Lung (tissue), 12 donors: ENCODE data around the gene SUCLG1. TPM values are rescaled to one million over a fixed set of nuclear protein-coding genes. Genes with fewer than 3 reads are reported as not detected.

Experiments used
- ATAC-seq: fragments of 200-7000 bp; cut with Tn5 transposase; one replicate; pipeline ENCODE4 v1.9.1; 2020; ENCODE audit warnings: moderate number of reproducible peaks; ENCODE audit not compliant: insufficient read depth, low FRiP score
- DNase-seq, 3 donors: peaks; one replicate each; pipeline ENCODE4 v3.0.0-alpha.2; 2013 to 2017
- H3K27ac ChIP-seq, 2 donors: one replicate each; pipeline ENCODE4 v1.5.1; 2013; ENCODE audit warnings: mild to moderate bottlenecking in 2 of 2, moderate library complexity in 2 of 2, control low read depth in 1 of 2, inconsistent platforms in 1 of 2, low read depth in 1 of 2, low read length in 1 of 2
- H3K27me3 ChIP-seq, 3 donors: one replicate each; pipeline ENCODE4 v1.5.1; 2013; ENCODE audit warnings: low read length in 2 of 3; ENCODE audit not compliant: control insufficient read depth in 3 of 3, insufficient read depth in 3 of 3
- H3K36me3 ChIP-seq, 4 donors: one replicate each; pipeline ENCODE4 v1.5.1; 2013; ENCODE audit warnings: low read length in 4 of 4, mild to moderate bottlenecking in 1 of 4, moderate library complexity in 1 of 4; ENCODE audit not compliant: control insufficient read depth in 4 of 4, insufficient read depth in 4 of 4
- H3K4me1 ChIP-seq, 5 donors: one replicate each; pipeline ENCODE4 v1.5.1; 2013; ENCODE audit warnings: low read length in 5 of 5, mild to moderate bottlenecking in 2 of 5, moderate library complexity in 1 of 5; ENCODE audit not compliant: control insufficient read depth in 5 of 5, insufficient read depth in 5 of 5
- H3K4me3 ChIP-seq: one replicate; pipeline ENCODE4 v1.5.1; 2013; ENCODE audit warnings: mild to moderate bottlenecking, control low read depth, moderate library complexity
- H3K9ac ChIP-seq, 2 donors: one replicate each; pipeline ENCODE4 v1.5.1; 2013; ENCODE audit warnings: low read length in 2 of 2, control low read depth in 1 of 2; ENCODE audit not compliant: insufficient read depth in 1 of 2
- H3K9me3 ChIP-seq, 4 donors: one replicate each; pipeline ENCODE4 v1.5.1; 2013; ENCODE audit warnings: low read length in 3 of 4, mild to moderate bottlenecking in 1 of 4, moderate library complexity in 1 of 4; ENCODE audit not compliant: control insufficient read depth in 4 of 4, insufficient read depth in 3 of 4
- WGBS, 2 donors: extraction: QIAGEN DNeasy Blood & Tissue Kit; methylation state at CpG; one replicate each; pipeline ENCODE4 v1.1.7; 2013; 5-methylcytosine and 5-hydroxymethylcytosine counted together
- polyA plus RNA-seq, 2 donors: library from polyadenylated mRNA; stranded (reverse); fragments of 200-250 nt; gene quantifications; one replicate each; pipeline ENCODE4 v1.2.1, GENCODE V29; 2013
- total RNA-seq, 2 donors: library from RNA; depleted of rRNA in 1 of 2; stranded (reverse); fragments of >200 nt in 1 of 2; gene quantifications; one replicate each; pipeline ENCODE4 v1.2.1, GENCODE V29; 2014 to 2021
- TF ChIP-seq, protein P1 (sequence below): IDR thresholded peaks from 2 replicates; pipeline ENCODE4 v1.5.1; 2012; ENCODE audit warnings: mild to moderate bottlenecking; ENCODE audit errors: control extremely low read depth, extremely low read depth
- donor health status: control.
- donor health status: control.
- donor health status: Bipolar disorder and iron deficiency.
- donor health status: healthy.
- donor health status: DM: yes; HTN: yes; CAD: no.

Gene SUCLG1
- total and polyA plus RNA-seq, 4 donors: 56.2 to 87.4 (median 63.9) TPM

DNA sequence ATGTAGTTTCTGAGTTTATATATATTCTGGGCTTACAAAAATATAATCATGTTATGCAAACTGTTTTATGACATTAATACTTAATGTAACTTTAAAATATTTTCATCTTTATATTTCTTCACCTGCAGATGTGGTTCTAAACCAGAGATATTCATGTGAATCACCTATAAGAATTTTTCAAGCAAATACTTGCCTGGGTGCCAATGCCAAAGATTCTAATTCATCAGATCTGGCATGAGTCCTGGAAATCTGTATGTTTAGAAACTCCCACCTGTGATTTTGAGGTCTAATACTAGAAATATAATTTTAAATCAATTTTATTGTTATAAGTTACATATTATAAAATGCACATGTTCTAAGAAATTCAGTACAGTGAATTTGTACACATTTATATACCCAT is 37.3 kb upstream of the SUCLG1 start:
- Histone ChIP-seq H3K4me1 (no peaks in the 10 kb centered on the region), H3K9me3 (no peaks in the 10 kb centered on the region), H3K9ac (no peak overlapping the region), H3K27ac (no peak overlapping the region), H3K4me3 (no peak overlapping the region), H3K36me3 (peaks cover 0 to 2% (median 0%) of the 10 kb centered on the region in 4 donors), H3K27me3 (no peaks in the 10 kb centered on the region)
- TF ChIP-seq, protein P1, sequence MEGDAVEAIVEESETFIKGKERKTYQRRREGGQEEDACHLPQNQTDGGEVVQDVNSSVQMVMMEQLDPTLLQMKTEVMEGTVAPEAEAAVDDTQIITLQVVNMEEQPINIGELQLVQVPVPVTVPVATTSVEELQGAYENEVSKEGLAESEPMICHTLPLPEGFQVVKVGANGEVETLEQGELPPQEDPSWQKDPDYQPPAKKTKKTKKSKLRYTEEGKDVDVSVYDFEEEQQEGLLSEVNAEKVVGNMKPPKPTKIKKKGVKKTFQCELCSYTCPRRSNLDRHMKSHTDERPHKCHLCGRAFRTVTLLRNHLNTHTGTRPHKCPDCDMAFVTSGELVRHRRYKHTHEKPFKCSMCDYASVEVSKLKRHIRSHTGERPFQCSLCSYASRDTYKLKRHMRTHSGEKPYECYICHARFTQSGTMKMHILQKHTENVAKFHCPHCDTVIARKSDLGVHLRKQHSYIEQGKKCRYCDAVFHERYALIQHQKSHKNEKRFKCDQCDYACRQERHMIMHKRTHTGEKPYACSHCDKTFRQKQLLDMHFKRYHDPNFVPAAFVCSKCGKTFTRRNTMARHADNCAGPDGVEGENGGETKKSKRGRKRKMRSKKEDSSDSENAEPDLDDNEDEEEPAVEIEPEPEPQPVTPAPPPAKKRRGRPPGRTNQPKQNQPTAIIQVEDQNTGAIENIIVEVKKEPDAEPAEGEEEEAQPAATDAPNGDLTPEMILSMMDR: no peak
- ATAC-seq (no peak), DNase-seq (no peak)

GRCh38 chr2:84495539-84496146 is 36.6 kb upstream of the SUCLG1 start:
- peak in 2 of 3 donors; percentile 86 to 89 for DNase-seq
- Histone ChIP-seq H3K36me3 (peaks cover 0 to 2% (median 0%) of the 10 kb centered on the region in 4 donors), H3K9ac (no peak overlapping the region), H3K27me3 (no peaks in the 10 kb centered on the region), H3K9me3 (no peaks in the 10 kb centered on the region), H3K27ac (no peak overlapping the region), H3K4me3 (no peak overlapping the region), H3K4me1 (no peaks in the 10 kb centered on the region)
- 25 to 26% methylated on average over 8 of the region's 8 CpGs for WGBS, 2 donors
- peak; percentile 77 for ATAC-seq
- TF ChIP-seq, protein P1: peak; percentile 65

DNA sequence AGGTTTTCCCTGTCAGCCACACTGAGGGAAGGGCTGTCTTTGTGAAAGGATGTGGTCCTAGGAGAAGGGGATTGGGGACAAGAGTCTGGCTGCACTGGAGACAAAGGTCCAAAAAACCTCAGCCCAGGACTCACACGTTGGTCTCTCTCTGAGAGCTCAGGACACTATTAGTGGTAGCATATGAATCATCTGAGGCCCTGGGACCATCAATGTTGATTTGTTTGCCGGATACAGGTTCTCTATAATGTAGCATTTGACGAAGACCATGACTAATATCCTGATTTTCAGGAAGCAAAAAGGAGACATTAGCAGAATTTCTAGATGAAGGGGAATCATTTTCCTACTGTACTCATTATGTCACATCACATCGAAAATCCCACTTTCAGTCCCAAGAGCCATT is 35.0 kb upstream of the SUCLG1 start:
- DNase-seq (no peak), ATAC-seq (no peak)
- Histone ChIP-seq H3K9me3 (no peaks in the 10 kb centered on the region), H3K4me1 (peaks cover 0 to 4% (median 0%) of the 10 kb centered on the region in 5 donors), H3K36me3 (peaks cover 0 to 2% (median 0%) of the 10 kb centered on the region in 4 donors), H3K27ac (no peak overlapping the region), H3K4me3 (no peak overlapping the region), H3K27me3 (no peaks in the 10 kb centered on the region), H3K9ac (no peak overlapping the region)
- WGBS, 2 donors: 73 to 91% methylated on average over 4 of the region's 4 CpGs
- TF ChIP-seq, protein P1: no peak

GRCh38 chr2:84493514-84493913 is 34.4 kb upstream of the SUCLG1 start:
- 64 to 73% methylated on average over 5 of the region's 5 CpGs for WGBS, 2 donors
- peaks cover 0 to 2% (median 0%) of the 10 kb centered on the region in 4 donors for H3K36me3 ChIP-seq
- TF ChIP-seq, protein P1: no peak
- ATAC-seq (no peak), DNase-seq (peak in 1 of 3 donors; percentile 16)
- no peak overlapping the region for H3K4me3 ChIP-seq
- no peaks in the 10 kb centered on the region for H3K27me3 ChIP-seq
- H3K9me3 ChIP-seq: no peaks in the 10 kb centered on the region
- H3K27ac ChIP-seq: no peak overlapping the region
- H3K4me1 ChIP-seq: peaks cover 0 to 4% (median 0%) of the 10 kb centered on the region in 5 donors
- no peak overlapping the region for H3K9ac ChIP-seq
